D721Med (cell line): ENCODE measurements around the gene LRRC8E.

ENCODE experiments used
- DNase-seq: peaks from one replicate; pipeline ENCODE4 v3.0.0; 2011; ENCODE audit warnings: low spot score; ENCODE audit not compliant: insufficient read length
- FAIRE-seq: peaks from 2 replicates; lab custom pipeline; 2011; peaks lifted over from hg19 to GRCh38; lab: Jason Lieb, UNC
- CTCF ChIP-seq: IDR thresholded peaks from 2 replicates; pipeline ENCODE4 v1.5.1; 2012; ENCODE audit warnings: mild to moderate bottlenecking, control low read depth; ENCODE audit not compliant: insufficient read depth; ENCODE audit errors: missing control alignments

LRRC8E gene

GRCh38 chr19:7869910-7870511, 18.3 kb upstream of the LRRC8E start:
- no peak for FAIRE-seq
- TF ChIP-seq CTCF = no peak
- no peak for DNase-seq

GRCh38 chr19:7870571-7871436, 17.5 kb upstream of the LRRC8E start:
- FAIRE-seq (no peak), DNase-seq (no peak)
- no peak for TF ChIP-seq CTCF

GRCh38 chr19:7871437-7872305, 16.6 kb upstream of the LRRC8E start:
- DNase-seq (peak; percentile 19), FAIRE-seq (no peak)
- no peak for TF ChIP-seq CTCF

GRCh38 chr19:7872306-7873204, 15.8 kb upstream of the LRRC8E start:
- DNase-seq (no peak), FAIRE-seq (no peak)
- no peak for TF ChIP-seq CTCF

- TF ChIP-seq CTCF = no peak
- FAIRE-seq (no peak), DNase-seq (peak; percentile 14)
Observed at GRCh38 chr19:7873304-7874075, 14.8 kb upstream of the LRRC8E start.
